Ureter (tissue), 1 donor: ENCODE measurements around the gene ACCSL. TPM values are rescaled to one million over a fixed set of nuclear protein-coding genes. Genes with fewer than 3 reads are reported as not detected.

Experiments used
- DNase-seq: peaks from one replicate; pipeline ENCODE4 v3.0.0-alpha.2; 2020; ENCODE audit warnings: low spot score
- total RNA-seq: library from RNA; stranded (reverse); gene quantifications from one replicate; pipeline ENCODE4 v1.2.4, GENCODE V29; 2023
- donor health status: DM: yes; HTN: yes; CAD: no.

The ACCSL gene
- total RNA-seq, 1 donor from 2014 or later: not detected

- DNase-seq: no peak
Observed at GRCh38 chr11:44096360-44097185, 48.8 kb downstream of the ACCSL start.

- DNase-seq: no peak
Observed at GRCh38 chr11:44097821-44098220, 50.0 kb downstream of the ACCSL start.

- no peak for DNase-seq
Observed at GRCh38 chr11:44101098-44101497, 53.3 kb downstream of the ACCSL start.

- no peak for DNase-seq
Observed at GRCh38 chr11:44104481-44105294, 56.9 kb downstream of the ACCSL start.

GRCh38 chr11:44108260-44108659 is 60.5 kb downstream of the ACCSL start:
- DNase-seq: no peak

Other genes starting within 250 kb of the ACCSL start
- 39.0 TPM for gene ALKBH3, start 167.2 kb upstream of the ACCSL start, total RNA-seq
- 76.7 TPM for gene C11orf96, start 105.3 kb upstream of the ACCSL start, total RNA-seq
- gene ACCS, start 18.3 kb downstream of the ACCSL start, total RNA-seq: 44.0 TPM
- 48.1 TPM for gene EXT2, start 47.7 kb downstream of the ACCSL start, total RNA-seq